Esophagus muscularis mucosa (tissue), 3 donors: ENCODE data around the gene PGA4.

Source experiments
- POLR2AphosphoS5 ChIP-seq, 2 donors: sonication (generic); formaldehyde crosslinking; IDR thresholded peaks; one replicate each; pipeline ENCODE4 v1.6.1; 2017; ENCODE audit warnings: antibody characterized with exemption in 2 of 2
- TF ChIP-seq, protein P1 (sequence below), 3 experiments: fragments of 200-600 bp in 2 of 3; fragments of 450-650 bp in 1 of 3; sonication (generic) in 2 of 3; IDR thresholded peaks; one replicate each; pipeline ENCODE4 v1.5.1; 2017 to 2019; ENCODE audit warnings: antibody characterized with exemption in 3 of 3, mild to moderate bottlenecking in 2 of 3, moderate library complexity in 1 of 3

DNA sequence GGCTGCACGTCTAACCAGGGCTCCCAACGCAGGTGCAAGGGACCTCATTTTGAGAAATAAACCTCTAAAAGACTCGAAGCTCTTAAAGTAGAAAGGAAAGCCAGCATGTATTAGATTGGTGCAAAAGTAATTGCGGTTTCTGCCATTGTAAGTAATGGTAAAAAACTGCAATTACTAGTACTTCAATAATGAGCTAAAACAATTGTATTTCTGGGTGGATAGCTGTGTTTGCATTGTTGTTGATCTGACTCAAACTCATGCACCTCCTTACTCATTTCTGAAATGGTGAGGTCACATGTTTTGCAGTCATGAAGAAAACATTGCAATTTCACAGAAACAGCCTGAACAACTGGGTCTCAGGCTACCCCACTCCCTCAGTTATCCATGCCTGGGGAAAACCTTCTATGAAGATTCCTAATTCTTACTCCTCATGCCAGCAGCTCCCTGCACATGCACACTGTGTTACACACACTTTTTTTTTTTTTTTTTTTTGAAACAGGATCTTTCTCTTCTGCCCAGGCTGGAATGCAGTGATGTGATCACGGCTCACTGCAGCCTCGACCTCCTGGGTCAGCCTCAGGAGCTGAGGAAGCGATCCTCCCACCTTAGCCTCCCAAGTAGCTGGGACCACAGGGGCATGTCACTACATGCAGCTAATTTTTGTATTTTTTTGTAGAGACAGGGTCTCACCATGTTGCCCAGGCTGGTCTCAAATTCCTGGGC, 48.4 kb downstream of the PGA4 start:
- TF ChIP-seq, protein P1, sequence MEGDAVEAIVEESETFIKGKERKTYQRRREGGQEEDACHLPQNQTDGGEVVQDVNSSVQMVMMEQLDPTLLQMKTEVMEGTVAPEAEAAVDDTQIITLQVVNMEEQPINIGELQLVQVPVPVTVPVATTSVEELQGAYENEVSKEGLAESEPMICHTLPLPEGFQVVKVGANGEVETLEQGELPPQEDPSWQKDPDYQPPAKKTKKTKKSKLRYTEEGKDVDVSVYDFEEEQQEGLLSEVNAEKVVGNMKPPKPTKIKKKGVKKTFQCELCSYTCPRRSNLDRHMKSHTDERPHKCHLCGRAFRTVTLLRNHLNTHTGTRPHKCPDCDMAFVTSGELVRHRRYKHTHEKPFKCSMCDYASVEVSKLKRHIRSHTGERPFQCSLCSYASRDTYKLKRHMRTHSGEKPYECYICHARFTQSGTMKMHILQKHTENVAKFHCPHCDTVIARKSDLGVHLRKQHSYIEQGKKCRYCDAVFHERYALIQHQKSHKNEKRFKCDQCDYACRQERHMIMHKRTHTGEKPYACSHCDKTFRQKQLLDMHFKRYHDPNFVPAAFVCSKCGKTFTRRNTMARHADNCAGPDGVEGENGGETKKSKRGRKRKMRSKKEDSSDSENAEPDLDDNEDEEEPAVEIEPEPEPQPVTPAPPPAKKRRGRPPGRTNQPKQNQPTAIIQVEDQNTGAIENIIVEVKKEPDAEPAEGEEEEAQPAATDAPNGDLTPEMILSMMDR (IDR thresholded peaks at IDR 0.05), result no peak
- no peak for TF ChIP-seq POLR2AphosphoS5 (IDR thresholded peaks at IDR 0.05)
